GM19099 (cell line): Measurements from ENCODE around the gene ZNF678.

ENCODE experiments used
- POLR2A ChIP-seq: IDR thresholded peaks from 3 replicates; pipeline ENCODE4 v1.6.1; 2011; ENCODE audit warnings: low read depth; ENCODE audit not compliant: insufficient read length; ENCODE audit errors: extremely low read depth

Gene ZNF678

DNA sequence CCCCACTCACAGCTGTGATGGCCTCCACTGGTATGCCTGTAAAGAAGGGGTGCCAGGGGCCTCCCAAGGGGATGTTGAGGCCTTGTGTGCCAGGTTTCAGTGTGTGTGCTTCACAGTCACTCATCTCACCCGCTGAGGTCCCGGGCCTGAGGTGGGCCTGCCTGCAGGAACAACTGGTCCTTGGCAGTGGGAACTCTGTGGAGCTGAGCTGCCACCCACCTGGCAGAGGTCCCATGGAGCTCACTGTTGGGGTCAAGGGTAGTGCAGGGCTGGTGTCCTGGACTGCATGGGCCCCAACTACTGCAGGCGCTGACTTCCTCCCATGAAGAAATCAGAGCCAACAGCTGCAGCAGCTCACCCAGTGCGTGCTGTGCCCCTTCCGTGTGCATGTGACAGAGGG is 17.3 kb upstream of the ZNF678 start:
- TF ChIP-seq POLR2A: no peak

GRCh38 chr1:227546598-227547309 is 16.6 kb upstream of the ZNF678 start:
- no peak for TF ChIP-seq POLR2A

DNA sequence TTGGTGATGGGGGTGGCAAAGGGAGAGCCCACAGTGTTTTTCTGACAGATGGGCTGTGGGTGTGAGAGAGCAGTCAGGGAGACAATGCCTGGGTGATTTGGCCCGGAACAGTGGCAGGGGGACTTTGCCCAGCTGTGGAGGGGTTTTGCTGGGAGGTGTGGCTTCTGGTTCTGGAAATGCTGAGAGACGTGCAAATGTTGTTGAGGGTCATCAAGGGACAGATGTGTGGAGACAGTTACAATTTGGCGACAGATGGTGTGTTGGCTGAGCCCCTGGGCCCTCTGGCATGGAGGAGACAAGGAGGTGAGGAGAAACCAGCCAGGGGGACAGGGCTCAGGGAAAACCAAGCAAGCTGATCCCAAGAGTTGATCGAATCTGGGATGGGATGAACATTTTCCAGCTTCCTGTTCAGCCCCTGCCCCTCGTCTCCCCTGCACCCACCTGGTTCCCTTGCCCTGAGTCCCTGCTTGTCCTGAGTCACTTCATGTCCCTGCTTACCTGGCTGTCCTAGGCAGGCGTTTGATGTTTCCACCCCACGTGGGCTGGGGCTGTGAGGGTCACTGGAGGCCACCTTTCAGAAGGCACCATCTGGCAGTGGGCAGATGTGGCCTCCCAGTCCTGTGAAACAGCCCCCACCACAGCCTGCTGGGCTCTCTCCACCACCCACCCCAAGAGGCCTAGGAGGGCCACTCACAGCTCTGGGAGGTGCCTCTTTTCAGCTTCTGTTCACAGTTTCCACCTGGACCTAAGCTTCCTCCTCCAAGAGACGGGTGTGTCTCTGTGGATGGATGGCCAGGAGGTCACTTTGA is 15.8 kb upstream of the ZNF678 start:
- TF ChIP-seq POLR2A: no peak

DNA sequence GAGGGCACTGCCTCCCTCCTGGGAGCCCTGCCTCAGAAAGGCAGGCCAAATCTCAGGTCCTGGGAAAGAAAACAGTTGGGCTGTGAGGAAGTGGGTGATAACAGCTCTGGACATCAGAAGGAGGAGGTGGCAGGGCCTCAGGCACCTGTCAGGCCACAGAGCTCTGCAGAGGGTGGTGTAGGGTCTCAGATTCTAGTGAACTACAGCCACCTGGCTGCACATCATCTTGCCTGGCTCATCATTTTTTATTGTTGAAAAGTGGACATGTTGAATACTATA is 15.3 kb upstream of the ZNF678 start:
- no peak for TF ChIP-seq POLR2A

GRCh38 chr1:227548448-227548847 is 14.9 kb upstream of the ZNF678 start:
- no peak for TF ChIP-seq POLR2A

DNA sequence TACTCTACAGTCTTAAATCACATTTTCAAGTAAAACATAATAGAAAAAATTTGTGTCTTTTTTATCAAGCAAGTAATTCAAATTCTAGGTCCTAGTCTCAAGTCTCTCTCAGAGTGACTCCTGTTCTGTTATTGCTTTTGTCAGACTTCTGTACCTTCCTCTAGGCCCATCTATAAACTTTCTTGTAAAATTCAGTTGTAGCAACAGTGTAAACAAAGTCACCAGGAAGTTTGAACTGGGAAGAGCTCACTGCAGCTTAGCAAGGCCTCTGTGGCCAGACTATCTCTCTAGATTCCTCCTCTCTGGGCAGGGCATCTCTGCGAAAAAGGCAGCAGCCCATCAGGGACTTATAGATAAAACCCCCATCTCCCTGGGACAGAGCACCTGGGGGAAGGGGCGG is 13.5 kb upstream of the ZNF678 start:
- TF ChIP-seq POLR2A: no peak

GRCh38 chr1:227556288-227556687 is 7.1 kb upstream of the ZNF678 start:
- TF ChIP-seq POLR2A: no peak

GRCh38 chr1:227557962-227558725 is 5.2 kb upstream of the ZNF678 start:
- no peak for TF ChIP-seq POLR2A

GRCh38 chr1:227558732-227559262 is 4.6 kb upstream of the ZNF678 start:
- TF ChIP-seq POLR2A: no peak

- no peak for TF ChIP-seq POLR2A
Measured at GRCh38 chr1:227559499-227559898, 3.9 kb upstream of the ZNF678 start.

- no peak for TF ChIP-seq POLR2A
Measured at GRCh38 chr1:227559926-227560325, 3.4 kb upstream of the ZNF678 start.

GRCh38 chr1:227560393-227561173 is 2.8 kb upstream of the ZNF678 start:
- TF ChIP-seq POLR2A: no peak

DNA sequence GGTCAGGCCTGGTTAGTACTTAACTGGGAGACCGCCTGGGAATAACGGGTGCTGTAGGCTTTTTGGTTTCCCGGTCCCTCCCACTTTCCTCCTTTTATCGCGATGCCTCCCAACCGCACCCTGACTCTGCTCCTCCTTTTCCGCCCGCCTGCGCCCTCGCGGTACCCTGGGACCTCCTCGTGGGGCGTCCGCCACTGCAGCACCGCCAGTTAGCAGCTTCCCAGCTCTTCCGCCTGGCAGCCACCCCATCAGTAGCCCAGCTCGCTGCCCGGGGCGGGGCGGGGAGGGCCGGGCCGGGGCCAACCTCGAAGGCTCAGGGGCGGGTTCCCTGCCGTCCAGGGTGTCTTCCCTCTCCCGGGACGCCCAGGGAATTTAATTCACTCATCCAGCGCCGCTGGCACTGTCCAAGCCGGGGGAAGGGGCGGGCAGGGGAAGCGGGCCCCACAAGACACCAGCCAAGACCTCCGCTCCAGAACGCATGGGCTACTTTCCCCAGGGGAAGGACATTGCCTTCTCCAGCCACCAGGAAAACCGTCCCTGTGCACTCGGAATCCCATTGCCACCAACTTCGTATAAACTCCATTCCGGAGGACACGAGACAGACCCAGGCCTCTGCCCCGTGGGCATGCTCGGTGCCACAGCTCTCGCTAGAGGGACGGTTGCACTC is 2.0 kb upstream of the ZNF678 start:
- no peak for TF ChIP-seq POLR2A

DNA sequence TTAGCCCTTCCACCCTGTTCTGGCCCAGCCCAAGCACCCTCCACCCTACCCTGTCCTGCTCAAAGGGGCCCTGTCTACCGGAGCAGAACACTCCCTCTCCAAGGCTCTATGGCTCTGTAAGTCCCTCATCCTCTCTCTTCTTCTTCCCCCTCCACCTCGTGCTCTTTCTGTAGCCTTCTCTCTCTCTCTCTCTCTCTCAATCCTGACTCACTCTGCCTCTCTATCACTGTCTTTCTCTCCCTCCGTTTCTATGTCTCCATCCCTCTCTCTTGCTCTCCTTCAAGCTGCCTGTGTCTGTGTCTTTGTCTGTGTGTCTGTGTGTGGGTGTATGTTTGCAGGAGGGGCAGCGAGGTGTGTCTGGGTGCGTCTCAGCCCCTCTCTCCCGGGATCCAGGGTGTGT is 1.3 kb upstream of the ZNF678 start:
- no peak for TF ChIP-seq POLR2A
